Psoas muscle (tissue), 8 donors: ENCODE data around the gene HOXD9. TPM values are rescaled to one million over a fixed set of nuclear protein-coding genes. Genes with fewer than 3 reads are reported as not detected.

ENCODE experiments used
- ATAC-seq, 4 donors: fragments of 200-7000 bp; cut with Tn5 transposase; one replicate each; pipeline ENCODE4 v1.9.1; 2020; ENCODE audit warnings: moderate library complexity in 3 of 4, mild to moderate bottlenecking in 2 of 4
- DNase-seq, 2 donors: peaks; one replicate each; pipeline ENCODE4 v3.0.0-alpha.2; 2020
- H3K27ac ChIP-seq: fragments of 200-600 bp; one replicate; pipeline ENCODE4 v1.8.0; 2022
- H3K27me3 ChIP-seq, 3 donors: fragments of 200-600 bp in 1 of 3; one replicate each; pipeline versions ENCODE4 v1.6.1 to v1.8.0; 2013 to 2022; ENCODE audit warnings: low read length in 2 of 3, mild to moderate bottlenecking in 2 of 3, moderate library complexity in 1 of 3; ENCODE audit not compliant: insufficient read depth in 3 of 3
- H3K36me3 ChIP-seq, 2 donors: fragments of 200-600 bp in 1 of 2; one replicate each; pipeline versions ENCODE4 v1.6.1 to v1.8.0; 2013 to 2022; ENCODE audit warnings: low read depth in 1 of 2, mild to moderate bottlenecking in 1 of 2, moderate library complexity in 1 of 2; ENCODE audit not compliant: insufficient read depth in 1 of 2
- H3K4me1 ChIP-seq: fragments of 200-600 bp; one replicate; pipeline ENCODE4 v1.8.0; 2022
- H3K4me3 ChIP-seq: fragments of 200-600 bp; one replicate; pipeline ENCODE4 v1.8.0; 2022; ENCODE audit warnings: mild to moderate bottlenecking
- H3K9me3 ChIP-seq: fragments of 200-600 bp; one replicate; pipeline ENCODE4 v1.8.0; 2022
- CTCF ChIP-seq: fragments of 200-600 bp; IDR thresholded peaks from one replicate; pipeline ENCODE4 v1.8.0; 2022; ENCODE audit warnings: antibody characterized with exemption
- WGBS, 3 donors: extraction: QIAGEN DNeasy Blood & Tissue Kit; methylation state at CpG; one replicate each; pipeline versions ENCODE4 v1.1.6 to v1.1.7; 2013; 5-methylcytosine and 5-hydroxymethylcytosine counted together
- intact Hi-C, 2 donors: fragments of 100-400 bp; cut with DNase I; formaldehyde crosslinking; loops; one replicate each; pipeline versions ENCODE4 v1.11.0 to v1.14.2; 2022
- polyA plus RNA-seq, 3 donors: library from polyadenylated mRNA; stranded (reverse); fragments of 200-250 nt; gene quantifications; one replicate each; pipeline ENCODE4 v1.2.3, GENCODE V29; 2013
- total RNA-seq, 4 donors: library from RNA; stranded (reverse); fragmentation: NEBNext Ultra II Directional in 2 of 4; extraction: Animal tissue kit (Norgen Biotek cat#: 25700) in 2 of 4; gene quantifications; one replicate each; pipeline versions ENCODE4 v1.2.1 to v1.2.4, GENCODE V29; 2021 to 2023
- donor health status: healthy with polysubstance abuse.
- donor health status: DM: no; HTN: no; CAD: no; lungs with moderate emphysema.
- donor health status: Bipolar disorder and iron deficiency.
- donor health status: healthy.
- donor health status: DM: yes; HTN: yes; CAD: no.
- donor health status: DM: no; HTN: no; CAD: no.
- donor health status: DM: no; HTN: no; CAD: no.
- donor health status: DM: yes; HTN: yes; CAD: no.

Gene HOXD9
- total and polyA plus RNA-seq, 7 donors: 0.43 to 4.4 (median 1.7) TPM

DNA sequence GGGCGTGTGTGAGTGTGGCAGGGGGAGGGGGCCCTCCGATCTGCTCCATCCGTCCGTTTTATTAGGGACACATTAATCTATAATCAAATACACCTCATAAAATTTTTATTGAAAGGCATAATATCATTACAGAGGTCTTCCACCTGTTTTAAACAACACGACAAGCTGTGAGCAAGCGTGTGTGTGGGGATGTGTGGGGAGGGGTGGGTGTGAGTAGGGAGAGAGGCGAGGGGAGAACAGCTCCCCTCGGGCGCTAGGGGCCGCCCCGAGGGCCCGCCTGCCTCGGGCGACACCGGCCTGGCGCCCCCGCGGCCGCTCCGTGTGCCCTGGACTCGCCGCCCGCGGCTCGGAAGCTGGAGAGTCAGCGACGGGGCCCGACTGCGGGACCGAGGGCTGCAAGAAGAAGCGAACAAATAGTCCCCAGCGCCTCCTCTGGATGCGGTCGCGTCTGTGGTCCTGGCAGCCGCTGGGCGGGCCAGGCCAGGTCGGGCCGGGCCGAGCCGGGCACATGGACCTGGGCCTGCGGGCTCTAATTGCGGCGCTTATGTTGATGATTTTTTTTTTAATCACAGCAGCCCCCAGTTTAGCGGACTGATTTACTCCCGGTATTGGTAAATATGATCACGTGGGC lies 352 bp upstream of the HOXD9 start:
- intact Hi-C loops: loop anchor here in 1 of 2 donors (5.0 kb wide), 1 partner anchor 1025 kb away; no protein-coding TSS in a partner anchor
- Histone ChIP-seq H3K9me3 (no peaks in the 10 kb centered on the region), H3K36me3 (no peaks in the 10 kb centered on the region), H3K4me1 (peaks cover 4% of the 10 kb centered on the region), H3K27me3 (peaks cover 3 to 51% (median 34%) of the 10 kb centered on the region in 3 donors), H3K27ac (peak overlapping the region; percentile 87), H3K4me3 (peak overlapping the region; percentile 83)
- ATAC-seq: peak; percentile 52 to 67 (median 58)
- DNase-seq: no peak
- WGBS, 3 donors: 1 to 2% (median 1%) methylated on average over 31 to 47 of the region's 47 CpGs
- no peak for TF ChIP-seq CTCF

- Histone ChIP-seq H3K27me3 (peaks cover 3 to 38% (median 21%) of the 10 kb centered on the region in 3 donors), H3K4me1 (peaks cover 16% of the 10 kb centered on the region), H3K9me3 (no peaks in the 10 kb centered on the region), H3K36me3 (no peaks in the 10 kb centered on the region), H3K27ac (peak overlapping the region; percentile 87), H3K4me3 (peak overlapping the region; percentile 83)
- intact Hi-C loops: loop anchor here in 1 of 2 donors (5.0 kb wide), 1 partner anchor 1024 kb away; no protein-coding TSS in a partner anchor
- WGBS, 3 donors: 38 to 43% (median 42%) methylated on average over 40 of the region's 40 CpGs
- no peak for DNase-seq
- no peak for TF ChIP-seq CTCF
- ATAC-seq: no peak
Observed at GRCh38 chr2:176123411-176124109, 1.0 kb downstream of the HOXD9 start.

GRCh38 chr2:176124110-176124946 lies 1.8 kb downstream of the HOXD9 start:
- intact Hi-C loops: loop anchor here in 1 of 2 donors (5.0 kb wide), 1 partner anchor 1023 kb away; no protein-coding TSS in a partner anchor
- H3K4me3 ChIP-seq: no peak overlapping the region
- 78 to 82% (median 81%) methylated on average over 34 of the region's 34 CpGs for WGBS, 3 donors
- H3K27ac ChIP-seq: no peak overlapping the region
- no peak for ATAC-seq
- H3K4me1 ChIP-seq: peaks cover 18% of the 10 kb centered on the region
- no peak for DNase-seq
- no peaks in the 10 kb centered on the region for H3K36me3 ChIP-seq
- TF ChIP-seq CTCF: no peak
- peaks cover 3 to 30% (median 19%) of the 10 kb centered on the region in 3 donors for H3K27me3 ChIP-seq
- no peaks in the 10 kb centered on the region for H3K9me3 ChIP-seq

- H3K27ac ChIP-seq: no peak overlapping the region
- H3K4me3 ChIP-seq: no peak overlapping the region
- 84 to 95% (median 87%) methylated on average over 9 of the region's 9 CpGs for WGBS, 3 donors
- H3K4me1 ChIP-seq: peaks cover 18% of the 10 kb centered on the region
- H3K9me3 ChIP-seq: no peaks in the 10 kb centered on the region
- no peak for DNase-seq
- intact Hi-C loops: loop anchor here (5.0 kb wide), 6 partner anchors 332 to 1022 kb away; no protein-coding TSS in a partner anchor
- H3K27me3 ChIP-seq: peaks cover 2 to 22% (median 17%) of the 10 kb centered on the region in 3 donors
- no peak for ATAC-seq
- no peaks in the 10 kb centered on the region for H3K36me3 ChIP-seq
- TF ChIP-seq CTCF: no peak
Observed at GRCh38 chr2:176124947-176125771, 2.6 kb downstream of the HOXD9 start.
